ENCODE results near the gene NDUFB8. TPM values are rescaled to one million over a fixed set of nuclear protein-coding genes. Genes with fewer than 3 reads are reported as not detected.

The NDUFB8 gene
- total RNA-seq, 1 experiment from 2014 or later: 297 TPM

DNA sequence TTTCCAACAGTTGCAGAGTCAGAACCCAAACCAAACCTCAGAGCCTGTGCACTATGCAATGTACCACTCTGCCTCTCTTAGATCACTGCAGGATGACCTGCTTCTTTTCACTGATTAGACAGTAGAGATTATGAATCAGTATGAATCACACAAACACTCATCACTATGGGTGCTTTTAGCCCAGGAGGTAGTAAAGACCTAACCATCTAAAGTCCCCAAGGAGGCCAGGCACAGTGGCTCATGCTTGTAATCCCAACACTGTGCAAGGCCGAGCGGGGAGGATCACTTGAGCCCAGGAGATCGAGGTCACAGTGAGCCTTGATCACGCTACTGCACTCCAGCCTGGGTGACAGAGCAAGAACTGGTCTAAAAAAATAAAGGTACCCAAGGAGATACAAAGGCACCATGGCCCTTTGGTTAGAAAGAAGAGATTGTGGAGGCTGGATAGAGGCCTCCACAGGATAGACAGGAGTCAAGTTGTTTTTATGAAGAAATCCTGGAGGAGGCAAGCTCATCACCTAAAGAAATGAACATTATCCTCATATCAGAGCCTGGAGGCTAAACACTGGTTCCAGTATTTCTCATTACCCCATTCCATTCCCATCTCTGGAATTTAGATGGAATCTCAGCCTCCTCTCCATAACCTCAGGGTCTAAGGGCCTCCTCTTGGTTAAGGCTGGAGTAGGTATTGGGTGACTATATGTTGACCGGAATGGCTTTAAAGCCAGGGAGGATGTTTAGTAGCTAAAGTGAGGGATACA, 22.9 kb downstream of the NDUFB8 start:
- Histone ChIP-seq H3K4me1 (ENCODE audit: insufficient read depth, low read length, poor library complexity, severe bottlenecking) (no peaks in the 10 kb centered on the region), H3K27me3 (replicated peaks; ENCODE audit: insufficient read depth, low read depth, low read length, poor library complexity) (no peaks in the 10 kb centered on the region), H3K27ac (ENCODE audit: low read depth, low read length, poor library complexity, severe bottlenecking) (no peak overlapping the region), H3K9me3 (ENCODE audit: low read depth, low read length, poor library complexity, severe bottlenecking) (no peaks in the 10 kb centered on the region), H3K36me3 (ENCODE audit: insufficient read depth, low read length, poor library complexity, severe bottlenecking) (no peaks in the 10 kb centered on the region), H3K4me3 (ENCODE audit: low read depth, low read length, poor library complexity, severe bottlenecking) (no peak overlapping the region)
- ChIA-PET CTCF (interaction anchor here (0.6 kb wide), 1 partner anchor 24 kb away, joined by 4 read pairs; no protein-coding TSS in a partner anchor), POLR2A (ENCODE audit: low non-redundant PET) (no interaction called here)
- no TSS peak for BruUV-seq (replicated peaks)
- intact Hi-C loops (cut with micrococcal nuclease; ENCODE audit: unreplicated experiment): loop anchor here (5.0 to 10.0 kb wide), 2 partner anchors 169 to 202 kb away; no protein-coding TSS in a partner anchor
- no peak for TF ChIP-seq EZH2 (IDR thresholded peaks at IDR 0.05; ENCODE audit: borderline replicate concordance, low read depth, low read length, poor library complexity, severe bottlenecking)
- TF ChIP-seq, protein P1, sequence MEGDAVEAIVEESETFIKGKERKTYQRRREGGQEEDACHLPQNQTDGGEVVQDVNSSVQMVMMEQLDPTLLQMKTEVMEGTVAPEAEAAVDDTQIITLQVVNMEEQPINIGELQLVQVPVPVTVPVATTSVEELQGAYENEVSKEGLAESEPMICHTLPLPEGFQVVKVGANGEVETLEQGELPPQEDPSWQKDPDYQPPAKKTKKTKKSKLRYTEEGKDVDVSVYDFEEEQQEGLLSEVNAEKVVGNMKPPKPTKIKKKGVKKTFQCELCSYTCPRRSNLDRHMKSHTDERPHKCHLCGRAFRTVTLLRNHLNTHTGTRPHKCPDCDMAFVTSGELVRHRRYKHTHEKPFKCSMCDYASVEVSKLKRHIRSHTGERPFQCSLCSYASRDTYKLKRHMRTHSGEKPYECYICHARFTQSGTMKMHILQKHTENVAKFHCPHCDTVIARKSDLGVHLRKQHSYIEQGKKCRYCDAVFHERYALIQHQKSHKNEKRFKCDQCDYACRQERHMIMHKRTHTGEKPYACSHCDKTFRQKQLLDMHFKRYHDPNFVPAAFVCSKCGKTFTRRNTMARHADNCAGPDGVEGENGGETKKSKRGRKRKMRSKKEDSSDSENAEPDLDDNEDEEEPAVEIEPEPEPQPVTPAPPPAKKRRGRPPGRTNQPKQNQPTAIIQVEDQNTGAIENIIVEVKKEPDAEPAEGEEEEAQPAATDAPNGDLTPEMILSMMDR (conservative IDR thresholded peaks at IDR 0.05; ENCODE audit: low read depth, low read length): no peak
- DNase-seq (ENCODE audit: low spot score): no peak

DNA sequence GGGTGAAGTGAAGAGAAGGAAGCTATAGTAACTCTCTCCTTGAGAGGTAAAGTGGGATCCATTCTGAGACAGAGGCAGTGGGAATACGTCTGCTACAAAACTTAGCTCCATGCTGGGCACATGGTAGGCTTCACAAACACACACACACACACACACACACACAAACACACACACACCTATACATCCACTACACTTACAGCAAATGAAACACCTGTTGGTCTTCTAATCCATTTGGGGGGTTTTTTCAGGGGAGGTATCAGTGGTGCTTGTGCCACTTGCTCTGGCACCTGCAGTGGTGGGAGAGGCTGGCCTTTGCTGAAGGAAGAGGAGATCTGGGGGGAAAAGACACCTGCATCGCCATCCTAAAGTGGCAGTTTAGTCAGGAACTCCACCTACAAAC, 24.5 kb downstream of the NDUFB8 start:
- H3K36me3 ChIP-seq (ENCODE audit: insufficient read depth, low read length, poor library complexity, severe bottlenecking): no peaks in the 10 kb centered on the region
- H3K27ac ChIP-seq (ENCODE audit: low read depth, low read length, poor library complexity, severe bottlenecking): no peak overlapping the region
- H3K9me3 ChIP-seq (ENCODE audit: low read depth, low read length, poor library complexity, severe bottlenecking): no peaks in the 10 kb centered on the region
- ChIA-PET CTCF (interaction anchor here (0.7 kb wide), 1 partner anchor 23 kb away, joined by 4 read pairs; no protein-coding TSS in a partner anchor), POLR2A (ENCODE audit: low non-redundant PET) (no interaction called here)
- intact Hi-C loops (cut with micrococcal nuclease; ENCODE audit: unreplicated experiment): loop anchor here (5.0 to 10.0 kb wide), 2 partner anchors 168 to 200 kb away; no protein-coding TSS in a partner anchor
- no peaks in the 10 kb centered on the region for H3K4me1 ChIP-seq (ENCODE audit: insufficient read depth, low read length, poor library complexity, severe bottlenecking)
- no TSS peak for BruUV-seq (replicated peaks)
- no peak overlapping the region for H3K4me3 ChIP-seq (ENCODE audit: low read depth, low read length, poor library complexity, severe bottlenecking)
- no peak for TF ChIP-seq EZH2 (IDR thresholded peaks at IDR 0.05; ENCODE audit: borderline replicate concordance, low read depth, low read length, poor library complexity, severe bottlenecking)
- TF ChIP-seq, protein P1 (conservative IDR thresholded peaks at IDR 0.05; ENCODE audit: low read depth, low read length): no peak
- no peak for DNase-seq (ENCODE audit: low spot score)
- no peaks in the 10 kb centered on the region for H3K27me3 ChIP-seq (replicated peaks; ENCODE audit: insufficient read depth, low read depth, low read length, poor library complexity)

DNA sequence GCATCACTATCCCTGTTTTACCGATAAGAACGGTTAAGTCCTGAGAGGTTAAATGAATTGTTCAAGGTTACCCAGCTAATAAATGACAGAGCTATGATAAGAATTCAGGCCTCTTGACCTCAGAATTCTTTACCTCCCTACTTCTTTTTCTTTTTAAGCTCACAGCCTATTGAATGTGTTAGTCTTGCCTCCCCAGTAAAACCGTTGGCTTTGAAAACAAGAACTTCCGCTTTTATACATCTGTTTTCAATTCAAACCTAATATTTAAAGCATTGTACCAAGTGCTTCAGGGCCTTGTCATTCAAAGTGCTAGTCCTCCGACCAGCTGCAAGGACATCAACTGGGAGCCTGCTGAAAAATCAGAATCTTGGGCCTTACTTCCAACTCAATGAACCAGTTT, 25.6 kb downstream of the NDUFB8 start:
- POLR2A ChIA-PET (ENCODE audit: low non-redundant PET): no interaction called here
- intact Hi-C loops (cut with micrococcal nuclease; ENCODE audit: unreplicated experiment): loop anchor here (10.0 kb wide), 1 partner anchor 199 kb away; no protein-coding TSS in a partner anchor
- no peaks in the 10 kb centered on the region for H3K9me3 ChIP-seq (ENCODE audit: low read depth, low read length, poor library complexity, severe bottlenecking)
- no peak for DNase-seq (ENCODE audit: low spot score)
- no peak overlapping the region for H3K4me3 ChIP-seq (ENCODE audit: low read depth, low read length, poor library complexity, severe bottlenecking)
- CTCF ChIA-PET: no interaction called here
- H3K36me3 ChIP-seq (ENCODE audit: insufficient read depth, low read length, poor library complexity, severe bottlenecking): no peaks in the 10 kb centered on the region
- TF ChIP-seq, protein P1 (conservative IDR thresholded peaks at IDR 0.05; ENCODE audit: low read depth, low read length): no peak
- TF ChIP-seq EZH2 (IDR thresholded peaks at IDR 0.05; ENCODE audit: borderline replicate concordance, low read depth, low read length, poor library complexity, severe bottlenecking): no peak
- H3K27me3 ChIP-seq (replicated peaks; ENCODE audit: insufficient read depth, low read depth, low read length, poor library complexity): no peaks in the 10 kb centered on the region
- H3K27ac ChIP-seq (ENCODE audit: low read depth, low read length, poor library complexity, severe bottlenecking): no peak overlapping the region
- BruUV-seq (replicated peaks): no TSS peak
- no peaks in the 10 kb centered on the region for H3K4me1 ChIP-seq (ENCODE audit: insufficient read depth, low read length, poor library complexity, severe bottlenecking)
